H9 (cell line): ENCODE data around the gene STT3B. TPM values are rescaled to one million over a fixed set of nuclear protein-coding genes. Genes with fewer than 3 reads are reported as not detected.

Experiments
- DNase-seq: peaks from one replicate; pipeline ENCODE4 v3.0.0-alpha.2; 2017
- H2AFZ ChIP-seq: one replicate; pipeline ENCODE4 v1.6.1; 2013; ENCODE audit warnings: mild to moderate bottlenecking, low read length, control low read depth, moderate library complexity
- H2AK5ac ChIP-seq: 2 replicates; pipeline ENCODE4 v1.6.1; 2013; ENCODE audit warnings: low read length, control low read depth, mixed read lengths; ENCODE audit not compliant: insufficient read length
- H2BK120ac ChIP-seq: one replicate; pipeline ENCODE4 v1.6.1; 2013; ENCODE audit warnings: low read depth, mild to moderate bottlenecking, low read length, control low read depth, inconsistent platforms; ENCODE audit not compliant: poor library complexity, severe bottlenecking
- H2BK12ac ChIP-seq: 2 replicates; pipeline ENCODE4 v1.6.1; 2013; ENCODE audit warnings: low read length, control low read depth, mixed read lengths, low read depth; ENCODE audit not compliant: insufficient read length
- H2BK15ac ChIP-seq: 2 replicates; pipeline ENCODE4 v1.6.1; 2013; ENCODE audit warnings: low read depth, low read length, control low read depth
- H2BK20ac ChIP-seq: one replicate; pipeline ENCODE4 v1.6.1; 2013; ENCODE audit warnings: low read depth, mild to moderate bottlenecking, low read length, control low read depth, inconsistent platforms; ENCODE audit not compliant: poor library complexity, severe bottlenecking
- H2BK5ac ChIP-seq: 2 replicates; pipeline ENCODE4 v1.6.1; 2013; ENCODE audit warnings: low read length, control low read depth, mixed read lengths; ENCODE audit not compliant: insufficient read length
- H3K14ac ChIP-seq: 2 replicates; pipeline ENCODE4 v1.6.1; 2013; ENCODE audit warnings: low read length, control low read depth; ENCODE audit not compliant: insufficient read depth
- H3K18ac ChIP-seq: 2 replicates; pipeline ENCODE4 v1.6.1; 2013; ENCODE audit warnings: low read depth, mild to moderate bottlenecking, mixed read lengths, low read length, control low read depth; ENCODE audit not compliant: insufficient read length
- H3K23ac ChIP-seq: 2 replicates; pipeline ENCODE4 v1.6.1; 2013; ENCODE audit warnings: low read length, control low read depth, mixed read lengths, low read depth; ENCODE audit not compliant: insufficient read length
- H3K23me2 ChIP-seq: 2 replicates; pipeline ENCODE4 v1.6.1; 2013; ENCODE audit warnings: low read depth, mild to moderate bottlenecking, mixed read lengths, low read length, control low read depth; ENCODE audit not compliant: insufficient read length, poor library complexity, severe bottlenecking
- H3K27ac ChIP-seq: 2 replicates; pipeline ENCODE4 v1.5.1; 2013; ENCODE audit warnings: low read length, control low read depth, mixed read lengths, low read depth; ENCODE audit not compliant: insufficient read length
- H3K27me3 ChIP-seq: 2 replicates; pipeline ENCODE4 v1.6.1; 2013; ENCODE audit warnings: low read length, control low read depth, inconsistent platforms; ENCODE audit not compliant: insufficient read depth
- H3K4ac ChIP-seq: 2 replicates; pipeline ENCODE4 v1.6.1; 2013; ENCODE audit warnings: low read depth, mild to moderate bottlenecking, control low read depth, inconsistent platforms, low read length, moderate library complexity
- H3K4me1 ChIP-seq: 2 replicates; pipeline ENCODE4 v1.6.1; 2013; ENCODE audit warnings: low read length, control low read depth, inconsistent platforms; ENCODE audit not compliant: insufficient read depth
- H3K4me2 ChIP-seq: 2 replicates; pipeline ENCODE4 v1.6.1; 2013; ENCODE audit warnings: low read length, control low read depth, mixed read lengths; ENCODE audit not compliant: insufficient read length, insufficient read depth
- H3K56ac ChIP-seq: 2 replicates; pipeline ENCODE4 v1.6.1; 2013; ENCODE audit warnings: low read depth, mild to moderate bottlenecking, mixed read lengths, low read length, control low read depth; ENCODE audit not compliant: insufficient read length
- H3K79me1 ChIP-seq: 2 replicates; pipeline ENCODE4 v1.6.1; 2013; ENCODE audit warnings: low read depth, mild to moderate bottlenecking, moderate library complexity, low read length, control low read depth, inconsistent platforms; ENCODE audit not compliant: insufficient read depth, poor library complexity, severe bottlenecking
- H3K79me2 ChIP-seq: 2 replicates; pipeline ENCODE4 v1.6.1; 2013; ENCODE audit warnings: low read length, control low read depth, inconsistent platforms; ENCODE audit not compliant: insufficient read depth
- H3K9ac ChIP-seq: 2 replicates; pipeline ENCODE4 v1.6.1; 2013; ENCODE audit warnings: low read length, control low read depth, mixed read lengths; ENCODE audit not compliant: insufficient read length; ENCODE audit errors: extremely low read depth
- H3K9me3 ChIP-seq: one replicate; pipeline ENCODE4 v1.6.1; 2013; ENCODE audit warnings: low read depth, low read length, inconsistent platforms; ENCODE audit not compliant: control insufficient read depth
- H3T11ph ChIP-seq: one replicate; pipeline ENCODE4 v1.6.1; 2013; ENCODE audit warnings: mild to moderate bottlenecking, low read length, control low read depth, inconsistent platforms
- H4K20me1 ChIP-seq: one replicate; pipeline ENCODE4 v1.6.1; 2013; ENCODE audit not compliant: control insufficient read depth, insufficient read length, insufficient read depth
- H4K5ac ChIP-seq: 2 replicates; pipeline ENCODE4 v1.6.1; 2013; ENCODE audit warnings: low read depth, mild to moderate bottlenecking, mixed read lengths, low read length, control low read depth; ENCODE audit not compliant: insufficient read length
- H4K8ac ChIP-seq: replicated peaks from 2 replicates; pipeline ENCODE4 v1.6.1; 2013; ENCODE audit warnings: low read length, control low read depth, mixed read lengths, low read depth; ENCODE audit not compliant: insufficient read length
- H4K91ac ChIP-seq: 2 replicates; pipeline ENCODE4 v1.6.1; 2013; ENCODE audit warnings: low read depth, mild to moderate bottlenecking, moderate library complexity, mixed read lengths, low read length, control low read depth; ENCODE audit not compliant: insufficient read length
- H3K27ac Mint-ChIP-seq, 3 experiments: 2 replicates in 2 of 3; 3 replicates in 1 of 3; pipeline ENCODE4 v1.8.0; 2020 to 2021; ENCODE audit warnings: mixed read lengths in 3 of 3, mild to moderate bottlenecking in 1 of 3, moderate library complexity in 1 of 3
- H3K27me3 Mint-ChIP-seq: 2 replicates; pipeline ENCODE4 v1.8.0; 2021; ENCODE audit warnings: low read depth, mild to moderate bottlenecking, moderate library complexity, mixed read lengths
- H3K36me3 Mint-ChIP-seq, 3 experiments: 2 replicates in 2 of 3; 3 replicates in 1 of 3; pipeline ENCODE4 v1.8.0; 2020 to 2021; ENCODE audit warnings: low read depth in 3 of 3, mixed read lengths in 3 of 3; ENCODE audit not compliant: insufficient read depth in 1 of 3
- H3K4me1 Mint-ChIP-seq, 2 experiments: 2 replicates each; pipeline ENCODE4 v1.8.0; 2020; ENCODE audit warnings: mixed read lengths in 2 of 2
- H3K4me3 Mint-ChIP-seq, 2 experiments: 2 replicates in 1 of 2; 3 replicates in 1 of 2; pipeline ENCODE4 v1.8.0; 2020 to 2021; ENCODE audit warnings: mild to moderate bottlenecking in 2 of 2, mixed read lengths in 2 of 2, moderate library complexity in 1 of 2
- H3K9me3 Mint-ChIP-seq, 2 experiments: 2 replicates in 1 of 2; 3 replicates in 1 of 2; pipeline ENCODE4 v1.8.0; 2020; ENCODE audit warnings: mild to moderate bottlenecking in 2 of 2, mixed read lengths in 2 of 2, moderate library complexity in 1 of 2
- total RNA-seq: library from RNA; stranded (reverse); gene quantifications from 2 replicates; pipeline ENCODE4 v1.2.1, GENCODE V29; 2021
- TF ChIP-seq, protein P1 (sequence below): fragments of 200-600 bp; sonication (generic); conservative IDR thresholded peaks from 3 replicates; pipeline ENCODE4 v1.8.0; 2021; ENCODE audit warnings: antibody characterized with exemption, mild to moderate bottlenecking

STT3B gene
- total RNA-seq, 1 experiment from 2014 or later, result 79.9 TPM

DNA sequence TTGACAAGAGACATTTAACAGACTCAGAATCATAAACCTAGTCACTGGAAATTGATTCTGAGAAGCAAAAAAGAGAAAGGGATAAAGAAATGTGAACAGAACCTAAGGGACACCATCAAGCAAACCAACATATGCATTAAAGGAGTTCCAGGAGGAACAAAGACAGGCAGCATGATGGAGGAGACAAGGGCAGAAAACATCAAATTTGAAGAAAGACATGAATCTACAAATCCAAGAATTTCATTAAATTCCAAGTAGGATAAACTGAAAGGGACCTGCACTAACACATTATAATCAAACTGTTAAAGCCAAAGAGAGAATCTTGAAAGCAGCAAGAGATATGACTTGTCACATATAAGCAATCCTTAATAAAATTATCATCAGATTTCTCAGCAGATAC, 122.3 kb downstream of the STT3B start:
- Histone ChIP-seq H2BK15ac (no peak overlapping the region), H3K18ac (no peak overlapping the region), H3K27ac (no peak overlapping the region), H3K27me3 (no peaks in the 10 kb centered on the region), H2AK5ac (no peak overlapping the region), H3K4ac (no peak overlapping the region), H3K23me2 (no peaks in the 10 kb centered on the region), H3K23ac (no peak overlapping the region), H3K9ac (no peak overlapping the region), H4K5ac (no peak overlapping the region), H3T11ph (no peak overlapping the region), H3K79me2 (no peaks in the 10 kb centered on the region), H4K91ac (no peak overlapping the region), H3K79me1 (no peaks in the 10 kb centered on the region), H3K14ac (no peak overlapping the region), H3K9me3 (peaks cover 6% of the 10 kb centered on the region), H4K20me1 (no peaks in the 10 kb centered on the region), H3K56ac (no peak overlapping the region), H2BK120ac (no peak overlapping the region), H2AFZ (no peak overlapping the region), H2BK20ac (no peak overlapping the region), H2BK5ac (no peak overlapping the region), H2BK12ac (no peak overlapping the region), H3K4me2 (no peak overlapping the region), H4K8ac (no peak overlapping the region), H3K4me1 (no peaks in the 10 kb centered on the region)
- no peak for DNase-seq
- Mint-ChIP-seq H3K4me3 (no peak overlapping the region), H3K4me1 (no peaks in the 10 kb centered on the region), H3K9me3 (peaks cover 62 to 72% of the 10 kb centered on the region in 2 experiments), H3K27me3 (no peaks in the 10 kb centered on the region), H3K36me3 (peaks cover 72 to 95% (median 79%) of the 10 kb centered on the region in 3 experiments), H3K27ac (no peak overlapping the region)
- TF ChIP-seq, protein P1, sequence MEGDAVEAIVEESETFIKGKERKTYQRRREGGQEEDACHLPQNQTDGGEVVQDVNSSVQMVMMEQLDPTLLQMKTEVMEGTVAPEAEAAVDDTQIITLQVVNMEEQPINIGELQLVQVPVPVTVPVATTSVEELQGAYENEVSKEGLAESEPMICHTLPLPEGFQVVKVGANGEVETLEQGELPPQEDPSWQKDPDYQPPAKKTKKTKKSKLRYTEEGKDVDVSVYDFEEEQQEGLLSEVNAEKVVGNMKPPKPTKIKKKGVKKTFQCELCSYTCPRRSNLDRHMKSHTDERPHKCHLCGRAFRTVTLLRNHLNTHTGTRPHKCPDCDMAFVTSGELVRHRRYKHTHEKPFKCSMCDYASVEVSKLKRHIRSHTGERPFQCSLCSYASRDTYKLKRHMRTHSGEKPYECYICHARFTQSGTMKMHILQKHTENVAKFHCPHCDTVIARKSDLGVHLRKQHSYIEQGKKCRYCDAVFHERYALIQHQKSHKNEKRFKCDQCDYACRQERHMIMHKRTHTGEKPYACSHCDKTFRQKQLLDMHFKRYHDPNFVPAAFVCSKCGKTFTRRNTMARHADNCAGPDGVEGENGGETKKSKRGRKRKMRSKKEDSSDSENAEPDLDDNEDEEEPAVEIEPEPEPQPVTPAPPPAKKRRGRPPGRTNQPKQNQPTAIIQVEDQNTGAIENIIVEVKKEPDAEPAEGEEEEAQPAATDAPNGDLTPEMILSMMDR, result no peak
